H1 (cell line): ENCODE data around the gene PFKP. TPM values are rescaled to one million over a fixed set of nuclear protein-coding genes. Genes with fewer than 3 reads are reported as not detected.

Source experiments
- ASH2L ChIP-seq: fragments of 200-600, 300-600 bp; sonication (generic); IDR thresholded peaks from one replicate; pipeline ENCODE4 v1.7.1; 2017; ENCODE audit warnings: low read length
- CBX5 ChIP-seq: fragments of 300-800, 300-1000 bp; sonication (generic); IDR thresholded peaks from 2 replicates; pipeline ENCODE4 v1.7.1; 2016; ENCODE audit warnings: antibody characterized with exemption, low read length, low read depth
- GABPA ChIP-seq: IDR thresholded peaks from 2 replicates; pipeline ENCODE4 v1.6.1; 2011; ENCODE audit warnings: mild to moderate bottlenecking, low read length, moderate library complexity, borderline replicate concordance; ENCODE audit not compliant: insufficient read depth
- JUND ChIP-seq: IDR thresholded peaks from 2 replicates; pipeline ENCODE4 v1.6.1; 2011; ENCODE audit warnings: mild to moderate bottlenecking, improper control_type of control experiment, low read length
- PHF8 ChIP-seq: fragments of 200-600 bp; sonication (generic); conservative IDR thresholded peaks from 2 replicates; pipeline ENCODE4 v1.7.1; 2012; ENCODE audit warnings: low read depth, mild to moderate bottlenecking, inconsistent platforms, low read length, moderate library complexity
- POU5F1 ChIP-seq: IDR thresholded peaks from 2 replicates; pipeline ENCODE4 v1.6.1; 2011; ENCODE audit warnings: low read depth, mild to moderate bottlenecking, low read length, moderate library complexity
- RAD21 ChIP-seq, 2 experiments: IDR thresholded peaks in 1 of 2; conservative IDR thresholded peaks in 1 of 2; 2 replicates each; pipeline ENCODE4 v1.6.1; 2011; ENCODE audit warnings: low read depth in 2 of 2, low read length in 2 of 2, improper control_type of control experiment in 1 of 2, inconsistent platforms in 1 of 2, mild to moderate bottlenecking in 1 of 2, moderate library complexity in 1 of 2
- SIN3A ChIP-seq, 2 experiments: IDR thresholded peaks in 1 of 2; conservative IDR thresholded peaks in 1 of 2; 2 replicates each; pipeline ENCODE4 v1.6.1; 2011 to 2012; ENCODE audit warnings: low read length in 2 of 2, improper control_type of control experiment in 1 of 2, low read depth in 1 of 2, mild to moderate bottlenecking in 1 of 2
- polyA plus RNA-seq, 7 experiments: library from polyadenylated mRNA; depleted of rRNA in 3 of 7; stranded (reverse) in 5 of 7; unstranded in 2 of 7; fragments of >200 nt in 5 of 7; fragments of 200-250 nt in 2 of 7; gene quantifications; 1 replicate in 5 of 7; 2 replicates in 1 of 7; 4 replicates in 1 of 7; pipeline versions ENCODE4 v1.2.1 to v1.2.3, GENCODE V29; 2011 to 2013; ENCODE audit warnings: missing spikeins in 2 of 7, mixed read lengths in 2 of 7
- total RNA-seq: library from RNA; stranded (reverse); fragmentation: NEBNext Ultra II Directional; extraction: Animal tissue kit (Norgen Biotek cat#: 25700); gene quantifications from 2 replicates; pipeline ENCODE4 v1.2.1, GENCODE V29; 2021
- TF ChIP-seq, protein P1 (sequence below): fragments of 300-600 bp; sonication (generic); IDR thresholded peaks from 2 replicates; pipeline ENCODE4 v1.7.1; 2012; ENCODE audit warnings: low read length, moderate library complexity, mild to moderate bottlenecking, inconsistent platforms; ENCODE audit not compliant: insufficient replicate concordance
- TF ChIP-seq, protein P2 (sequence below): IDR thresholded peaks from 2 replicates; pipeline ENCODE4 v1.6.1; 2012; ENCODE audit warnings: inconsistent platforms

The PFKP gene
- total and polyA plus RNA-seq, 2 of the 8 experiments (the other 6 are each of a cell fraction or from before 2014, with no cell fraction given): 51.2 to 128 TPM

DNA sequence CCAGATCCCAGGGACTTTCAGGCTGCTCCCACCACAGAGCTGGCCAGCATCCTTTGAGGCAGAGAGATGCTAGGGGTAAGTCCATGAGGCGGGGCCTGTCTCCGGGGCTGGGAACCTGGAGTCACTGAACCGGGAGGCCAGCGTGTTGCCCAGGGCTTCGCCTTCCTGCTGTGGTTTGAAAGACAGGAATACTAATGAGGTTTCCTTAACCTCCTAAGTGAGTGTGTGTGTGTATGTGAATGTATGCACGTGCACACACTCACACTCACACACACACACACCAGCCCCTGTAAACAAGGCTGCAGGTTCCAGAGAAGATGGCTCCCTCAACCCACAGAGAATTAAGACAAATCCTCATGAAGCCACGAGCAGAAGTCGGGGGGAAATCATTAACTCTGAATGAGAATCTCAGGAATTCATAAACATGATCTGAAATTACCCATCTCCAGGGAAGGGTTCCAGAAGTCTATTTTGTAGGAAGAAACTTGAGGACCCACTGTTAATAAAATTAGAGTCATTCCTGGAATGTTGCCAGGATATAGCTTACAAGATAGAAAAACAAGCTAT, 20.3 kb upstream of the PFKP start (continued):
- TF ChIP-seq, protein P1, sequence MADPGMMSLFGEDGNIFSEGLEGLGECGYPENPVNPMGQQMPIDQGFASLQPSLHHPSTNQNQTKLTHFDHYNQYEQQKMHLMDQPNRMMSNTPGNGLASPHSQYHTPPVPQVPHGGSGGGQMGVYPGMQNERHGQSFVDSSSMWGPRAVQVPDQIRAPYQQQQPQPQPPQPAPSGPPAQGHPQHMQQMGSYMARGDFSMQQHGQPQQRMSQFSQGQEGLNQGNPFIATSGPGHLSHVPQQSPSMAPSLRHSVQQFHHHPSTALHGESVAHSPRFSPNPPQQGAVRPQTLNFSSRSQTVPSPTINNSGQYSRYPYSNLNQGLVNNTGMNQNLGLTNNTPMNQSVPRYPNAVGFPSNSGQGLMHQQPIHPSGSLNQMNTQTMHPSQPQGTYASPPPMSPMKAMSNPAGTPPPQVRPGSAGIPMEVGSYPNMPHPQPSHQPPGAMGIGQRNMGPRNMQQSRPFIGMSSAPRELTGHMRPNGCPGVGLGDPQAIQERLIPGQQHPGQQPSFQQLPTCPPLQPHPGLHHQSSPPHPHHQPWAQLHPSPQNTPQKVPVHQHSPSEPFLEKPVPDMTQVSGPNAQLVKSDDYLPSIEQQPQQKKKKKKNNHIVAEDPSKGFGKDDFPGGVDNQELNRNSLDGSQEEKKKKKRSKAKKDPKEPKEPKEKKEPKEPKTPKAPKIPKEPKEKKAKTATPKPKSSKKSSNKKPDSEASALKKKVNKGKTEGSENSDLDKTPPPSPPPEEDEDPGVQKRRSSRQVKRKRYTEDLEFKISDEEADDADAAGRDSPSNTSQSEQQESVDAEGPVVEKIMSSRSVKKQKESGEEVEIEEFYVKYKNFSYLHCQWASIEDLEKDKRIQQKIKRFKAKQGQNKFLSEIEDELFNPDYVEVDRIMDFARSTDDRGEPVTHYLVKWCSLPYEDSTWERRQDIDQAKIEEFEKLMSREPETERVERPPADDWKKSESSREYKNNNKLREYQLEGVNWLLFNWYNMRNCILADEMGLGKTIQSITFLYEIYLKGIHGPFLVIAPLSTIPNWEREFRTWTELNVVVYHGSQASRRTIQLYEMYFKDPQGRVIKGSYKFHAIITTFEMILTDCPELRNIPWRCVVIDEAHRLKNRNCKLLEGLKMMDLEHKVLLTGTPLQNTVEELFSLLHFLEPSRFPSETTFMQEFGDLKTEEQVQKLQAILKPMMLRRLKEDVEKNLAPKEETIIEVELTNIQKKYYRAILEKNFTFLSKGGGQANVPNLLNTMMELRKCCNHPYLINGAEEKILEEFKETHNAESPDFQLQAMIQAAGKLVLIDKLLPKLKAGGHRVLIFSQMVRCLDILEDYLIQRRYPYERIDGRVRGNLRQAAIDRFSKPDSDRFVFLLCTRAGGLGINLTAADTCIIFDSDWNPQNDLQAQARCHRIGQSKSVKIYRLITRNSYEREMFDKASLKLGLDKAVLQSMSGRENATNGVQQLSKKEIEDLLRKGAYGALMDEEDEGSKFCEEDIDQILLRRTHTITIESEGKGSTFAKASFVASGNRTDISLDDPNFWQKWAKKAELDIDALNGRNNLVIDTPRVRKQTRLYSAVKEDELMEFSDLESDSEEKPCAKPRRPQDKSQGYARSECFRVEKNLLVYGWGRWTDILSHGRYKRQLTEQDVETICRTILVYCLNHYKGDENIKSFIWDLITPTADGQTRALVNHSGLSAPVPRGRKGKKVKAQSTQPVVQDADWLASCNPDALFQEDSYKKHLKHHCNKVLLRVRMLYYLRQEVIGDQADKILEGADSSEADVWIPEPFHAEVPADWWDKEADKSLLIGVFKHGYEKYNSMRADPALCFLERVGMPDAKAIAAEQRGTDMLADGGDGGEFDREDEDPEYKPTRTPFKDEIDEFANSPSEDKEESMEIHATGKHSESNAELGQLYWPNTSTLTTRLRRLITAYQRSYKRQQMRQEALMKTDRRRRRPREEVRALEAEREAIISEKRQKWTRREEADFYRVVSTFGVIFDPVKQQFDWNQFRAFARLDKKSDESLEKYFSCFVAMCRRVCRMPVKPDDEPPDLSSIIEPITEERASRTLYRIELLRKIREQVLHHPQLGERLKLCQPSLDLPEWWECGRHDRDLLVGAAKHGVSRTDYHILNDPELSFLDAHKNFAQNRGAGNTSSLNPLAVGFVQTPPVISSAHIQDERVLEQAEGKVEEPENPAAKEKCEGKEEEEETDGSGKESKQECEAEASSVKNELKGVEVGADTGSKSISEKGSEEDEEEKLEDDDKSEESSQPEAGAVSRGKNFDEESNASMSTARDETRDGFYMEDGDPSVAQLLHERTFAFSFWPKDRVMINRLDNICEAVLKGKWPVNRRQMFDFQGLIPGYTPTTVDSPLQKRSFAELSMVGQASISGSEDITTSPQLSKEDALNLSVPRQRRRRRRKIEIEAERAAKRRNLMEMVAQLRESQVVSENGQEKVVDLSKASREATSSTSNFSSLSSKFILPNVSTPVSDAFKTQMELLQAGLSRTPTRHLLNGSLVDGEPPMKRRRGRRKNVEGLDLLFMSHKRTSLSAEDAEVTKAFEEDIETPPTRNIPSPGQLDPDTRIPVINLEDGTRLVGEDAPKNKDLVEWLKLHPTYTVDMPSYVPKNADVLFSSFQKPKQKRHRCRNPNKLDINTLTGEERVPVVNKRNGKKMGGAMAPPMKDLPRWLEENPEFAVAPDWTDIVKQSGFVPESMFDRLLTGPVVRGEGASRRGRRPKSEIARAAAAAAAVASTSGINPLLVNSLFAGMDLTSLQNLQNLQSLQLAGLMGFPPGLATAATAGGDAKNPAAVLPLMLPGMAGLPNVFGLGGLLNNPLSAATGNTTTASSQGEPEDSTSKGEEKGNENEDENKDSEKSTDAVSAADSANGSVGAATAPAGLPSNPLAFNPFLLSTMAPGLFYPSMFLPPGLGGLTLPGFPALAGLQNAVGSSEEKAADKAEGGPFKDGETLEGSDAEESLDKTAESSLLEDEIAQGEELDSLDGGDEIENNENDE: no peak
- TF ChIP-seq SIN3A (conservative IDR thresholded peaks at IDR 0.05 in 1 of 2, IDR thresholded peaks at IDR 0.05 in 1 of 2; ENCODE audit: low read depth in 1 of 2, low read length in 2 of 2) (no peak), CBX5 (no peak), PHF8 (no peak), RAD21 (IDR thresholded peaks at IDR 0.05 in 1 of 2, conservative IDR thresholded peaks at IDR 0.05 in 1 of 2; ENCODE audit: low read depth in 2 of 2, low read length in 2 of 2) (no peak), JUND (no peak), ASH2L (no peak), POU5F1 (no peak), GABPA (no peak)
- TF ChIP-seq, protein P2, sequence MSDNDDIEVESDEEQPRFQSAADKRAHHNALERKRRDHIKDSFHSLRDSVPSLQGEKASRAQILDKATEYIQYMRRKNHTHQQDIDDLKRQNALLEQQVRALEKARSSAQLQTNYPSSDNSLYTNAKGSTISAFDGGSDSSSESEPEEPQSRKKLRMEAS: no peak
